ENCODE data around the gene ITGA6.
"Not testable (repeated sequence)": the region's sequence is repeated elsewhere in the genome, so short reads cannot be mapped to it uniquely, and the experiment has no call there.

ITGA6 gene

DNA sequence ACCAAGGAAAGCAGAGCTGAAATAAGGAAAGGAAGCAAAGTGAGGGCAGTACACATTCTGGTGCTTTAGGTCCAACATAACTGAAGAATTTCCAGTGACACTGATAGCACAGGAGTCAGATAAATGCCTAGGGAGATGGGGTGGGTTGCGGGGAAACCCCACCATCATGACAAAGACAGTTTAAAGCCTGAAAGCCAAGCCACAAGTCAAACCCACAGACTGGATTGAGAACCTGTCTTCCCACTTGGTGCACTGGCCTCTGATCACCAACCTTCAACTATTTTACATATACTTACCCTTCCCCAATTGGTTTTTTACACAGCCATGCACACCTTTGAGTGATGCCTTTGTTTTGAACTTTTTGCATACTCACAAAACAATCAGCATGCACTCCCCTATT is 106.3 kb downstream of the ITGA6 start:
- no peak for DNase-seq

DNA sequence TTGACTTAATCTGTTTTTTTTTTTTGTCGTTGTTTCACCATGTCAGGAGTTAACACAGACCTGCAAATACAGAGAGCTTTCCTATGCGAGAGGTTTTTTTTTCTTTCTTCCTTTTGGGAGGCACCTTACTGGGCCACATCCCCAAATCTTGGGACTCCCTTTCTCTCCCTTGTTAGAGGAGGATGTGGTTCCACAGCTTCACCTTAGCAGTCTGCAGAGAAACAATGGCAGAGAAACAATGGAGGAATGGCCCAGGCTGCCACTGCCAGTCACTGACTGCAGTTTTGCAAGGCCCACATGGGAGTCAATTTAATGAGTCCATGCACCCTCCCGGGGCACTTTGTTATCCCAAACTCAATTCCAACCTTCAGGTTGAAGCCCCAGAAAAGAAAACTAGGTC is 107.7 kb downstream of the ITGA6 start:
- DNase-seq = no peak

DNA sequence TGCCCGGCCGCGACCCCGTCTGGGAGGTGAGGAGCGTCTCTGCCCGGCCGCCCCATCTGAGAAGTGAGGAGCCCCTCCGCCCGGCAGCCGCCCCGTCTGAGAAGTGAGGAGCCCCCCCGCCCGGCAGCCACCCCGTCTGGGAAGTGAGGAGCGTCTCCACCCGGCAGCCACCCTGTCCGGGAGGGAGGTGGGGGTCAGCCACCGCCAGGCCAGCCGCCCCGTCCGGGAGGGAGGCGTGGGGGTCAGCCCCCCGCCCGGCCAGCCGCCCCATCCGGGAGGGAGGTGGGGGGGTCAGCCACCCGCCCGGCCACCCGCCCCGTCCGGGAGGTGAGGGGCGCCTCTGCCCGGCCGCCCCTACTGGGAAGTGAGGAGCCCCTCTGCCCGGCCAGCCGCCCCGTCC is 110.5 kb downstream of the ITGA6 start:
- DNase-seq = not testable (repeated sequence)

DNA sequence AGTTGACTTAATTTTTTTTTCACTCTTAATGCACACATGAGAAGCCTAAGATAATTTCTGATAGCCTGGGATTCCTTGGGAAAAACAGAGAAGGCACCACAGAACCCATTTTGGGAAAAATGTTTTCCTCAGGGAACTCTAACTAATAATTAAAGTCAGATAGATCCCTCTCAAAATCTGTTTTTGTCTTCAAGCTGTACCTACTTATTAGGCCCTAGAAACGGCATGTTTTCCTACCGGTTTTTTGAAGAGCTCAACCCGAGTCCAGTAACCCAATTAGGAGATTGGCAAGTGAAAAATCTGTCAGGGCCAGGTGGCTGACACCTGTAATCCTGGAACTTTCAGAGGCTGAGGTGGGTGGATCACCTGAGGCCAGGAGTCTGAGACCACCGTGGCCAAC is 112.4 kb downstream of the ITGA6 start:
- DNase-seq = no peak

GRCh38 chr2:172540421-172540820 is 113.0 kb downstream of the ITGA6 start:
- DNase-seq = no peak

- no peak for DNase-seq
These were observed 118.2 kb downstream of the ITGA6 start for GRCh38 chr2:172545408-172546075.

DNA sequence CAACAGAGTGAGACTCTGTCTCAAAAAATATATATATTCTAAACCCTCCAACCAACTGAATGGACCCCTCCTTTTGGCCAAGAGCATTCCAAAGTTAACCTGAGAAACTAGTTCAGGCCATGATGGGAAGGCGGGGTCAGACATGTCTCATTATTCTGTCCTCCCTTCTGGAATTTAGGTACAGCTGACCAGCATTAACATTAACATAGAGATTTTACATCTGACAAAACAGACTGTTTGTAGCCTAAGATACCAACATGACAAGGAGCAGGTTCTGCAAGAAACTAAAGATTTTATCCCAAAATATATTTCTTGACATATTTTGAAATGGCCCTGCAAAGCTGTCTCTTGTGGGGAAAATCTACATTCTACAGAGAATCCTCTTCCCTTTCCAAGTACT is 121.7 kb downstream of the ITGA6 start:
- no peak for DNase-seq

GRCh38 chr2:172549802-172550201 is 122.4 kb downstream of the ITGA6 start:
- not testable (repeated sequence) for DNase-seq

DNA sequence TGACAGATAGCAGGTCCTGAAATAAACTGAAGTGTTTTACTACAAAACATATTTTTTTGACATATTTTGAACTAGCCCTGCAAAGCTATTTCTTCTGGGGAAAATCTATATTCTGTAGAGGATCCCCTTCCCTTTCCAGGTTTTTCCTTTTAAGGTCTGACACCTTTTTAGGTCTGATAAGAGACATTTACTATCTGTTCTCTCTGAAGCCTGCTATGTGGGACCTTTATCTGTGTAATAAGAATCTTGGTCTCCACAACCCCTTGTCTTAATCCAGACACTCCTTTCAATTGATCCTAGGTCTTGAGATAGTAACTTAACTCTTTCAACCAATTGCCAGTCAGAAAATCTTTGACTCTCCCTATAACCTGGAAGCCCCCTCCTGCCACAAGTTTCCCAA is 123.0 kb downstream of the ITGA6 start:
- no peak for DNase-seq

DNA sequence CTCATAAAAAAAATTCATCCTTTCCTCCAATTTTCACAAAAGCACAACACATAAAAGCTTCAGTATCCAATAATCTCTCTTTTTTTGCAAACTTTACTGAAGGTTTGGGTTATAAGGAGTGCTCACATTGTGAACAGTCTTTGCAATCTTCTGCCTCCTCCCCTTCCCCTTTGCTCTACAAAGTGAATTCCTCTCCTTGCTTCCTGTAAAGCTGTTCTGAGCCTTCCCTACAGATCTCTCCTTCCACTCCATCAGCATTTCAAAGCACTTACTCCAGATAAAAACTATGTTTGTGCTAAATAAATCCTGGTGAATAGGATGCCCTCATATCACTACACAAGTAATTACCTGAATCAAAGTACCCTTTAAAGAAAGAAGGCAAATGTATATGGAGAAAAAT is 123.9 kb downstream of the ITGA6 start:
- no peak for DNase-seq

DNA sequence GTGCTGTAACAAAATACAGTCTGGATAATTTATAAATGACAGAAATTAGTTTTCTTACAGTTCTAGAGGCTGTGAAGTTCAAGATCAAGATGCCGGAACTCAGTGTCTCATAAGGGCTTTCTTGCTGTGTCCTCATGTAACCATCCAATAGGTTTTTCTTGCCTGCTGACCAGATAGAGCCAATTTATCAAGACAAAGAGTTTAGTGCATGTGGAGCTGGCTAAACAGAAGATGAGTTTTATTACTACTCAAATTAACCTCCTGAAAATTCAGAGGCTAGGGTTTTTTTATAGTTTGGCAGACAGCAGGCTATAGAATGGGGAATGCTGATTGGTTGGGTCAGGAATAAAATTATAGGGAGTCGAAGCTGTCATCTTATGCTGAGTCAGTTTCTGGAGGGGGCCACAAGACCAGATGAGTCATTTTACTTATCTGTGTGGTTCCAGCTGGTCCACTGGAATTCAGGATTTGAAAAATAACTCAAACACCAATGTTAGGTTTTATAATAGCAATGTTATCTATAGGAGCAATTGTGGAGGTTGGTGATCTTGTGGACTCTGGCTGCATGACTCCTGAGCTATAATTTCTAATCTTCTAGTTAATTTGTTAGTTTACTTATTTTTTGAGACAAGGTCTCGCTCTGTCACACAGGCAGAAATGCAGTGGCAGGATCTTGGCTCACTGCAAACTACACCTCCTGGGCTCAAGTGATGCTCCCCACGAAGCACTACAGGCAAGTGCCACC is 125.3 kb downstream of the ITGA6 start:
- no peak for DNase-seq

GRCh38 chr2:172554352-172555271 is 127.2 kb downstream of the ITGA6 start:
- DNase-seq = no peak

DNA sequence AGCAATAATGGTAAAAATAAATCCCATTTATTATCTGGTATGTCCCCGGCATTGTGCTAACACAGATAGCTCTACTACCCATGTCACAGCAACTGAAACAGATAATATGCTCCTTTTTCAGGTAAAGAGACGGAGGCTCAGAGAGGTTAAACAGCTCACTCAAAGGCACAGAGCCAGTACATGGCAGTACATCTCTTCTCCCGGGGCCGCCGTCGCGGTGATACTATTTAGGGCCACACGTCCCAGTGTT is 127.8 kb downstream of the ITGA6 start:
- no peak for DNase-seq

Measured in activated T-cell treated with anti-CD3 and anti-CD28 coated beads for 4 hours (primary cell).